ENCODE measurements around the gene ITGAX.

- TF ChIP-seq CTCF (IDR thresholded peaks at IDR 0.05) (no peak), EZH2 (IDR thresholded peaks at IDR 0.05; ENCODE audit: borderline replicate concordance, insufficient read depth, low read depth, low read length, poor library complexity, severe bottlenecking) (no peak)
These were observed 72.7 kb downstream of the ITGAX start for GRCh38 chr16:31427441-31428278.
